Thyroid gland (tissue), 4 donors: ENCODE measurements around the gene FAM110A. TPM values are rescaled to one million over a fixed set of nuclear protein-coding genes. Genes with fewer than 3 reads are reported as not detected.
"Not testable (repeated sequence)": the region's sequence is repeated elsewhere in the genome, so short reads cannot be mapped to it uniquely, and the experiment has no call there.

Experiments used
- DNase-seq, 2 donors: peaks; one replicate each; pipeline ENCODE4 v3.0.0-alpha.2; 2019
- H3K27ac ChIP-seq, 3 donors: fragments of 200-600 bp; sonication (generic); 1 replicate in 2 of 3; 2 replicates in 1 of 3; pipeline ENCODE4 v1.5.1; 2016 to 2019; ENCODE audit warnings: mild to moderate bottlenecking in 1 of 3, moderate library complexity in 1 of 3
- H3K27me3 ChIP-seq: fragments of 200-600 bp; sonication (generic); one replicate; pipeline ENCODE4 v1.5.1; 2019
- H3K36me3 ChIP-seq, 2 donors: fragments of 200-600 bp; sonication (generic); one replicate each; pipeline ENCODE4 v1.5.1; 2016 to 2019
- H3K4me1 ChIP-seq, 2 donors: fragments of 200-600 bp; sonication (generic); one replicate each; pipeline ENCODE4 v1.5.1; 2017 to 2019
- H3K4me3 ChIP-seq, 3 donors: fragments of 200-600 bp; sonication (generic); replicated peaks in 1 of 3; 1 replicate in 2 of 3; 2 replicates in 1 of 3; pipeline ENCODE4 v1.5.1; 2016; ENCODE audit warnings: mild to moderate bottlenecking in 1 of 3
- H3K9me3 ChIP-seq: fragments of 200-600 bp; sonication (generic); one replicate; pipeline ENCODE4 v1.5.1; 2017
- POLR2A ChIP-seq, 2 donors: fragments of 450-650 bp; IDR thresholded peaks; one replicate each; pipeline ENCODE4 v1.6.1; 2017; ENCODE audit warnings: antibody characterized with exemption in 2 of 2, mild to moderate bottlenecking in 2 of 2, moderate library complexity in 1 of 2
- WGBS, 2 donors: methylation state at CpG; one replicate each; pipeline ENCODE4 v1.1.5; 2017; 5-methylcytosine and 5-hydroxymethylcytosine counted together
- intact Hi-C: fragments of 100-400 bp; cut with DNase I; formaldehyde crosslinking; loops from one replicate; pipeline ENCODE4 v1.15.1; 2023
- total RNA-seq, 4 donors: library from RNA; depleted of rRNA; stranded (reverse); fragments of >200 nt; gene quantifications; one replicate each; pipeline ENCODE4 v1.2.3, GENCODE V29; 2016
- TF ChIP-seq, protein P1 (sequence below), 6 experiments: fragments of 200-600 bp in 3 of 6; fragments of 450-650 bp in 3 of 6; sonication (generic) in 3 of 6; IDR thresholded peaks; one replicate each; pipeline ENCODE4 v1.5.1; 2016 to 2019; ENCODE audit warnings: antibody characterized with exemption in 6 of 6, mild to moderate bottlenecking in 2 of 6, inconsistent platforms in 1 of 6, moderate library complexity in 1 of 6

FAM110A gene
- total RNA-seq, 4 donors from 2014 or later, result 7.0 to 15.5 (median 8.5) TPM

GRCh38 chr20:801678-802077 lies 31.8 kb upstream of the FAM110A start:
- Histone ChIP-seq H3K4me1 (no peaks in the 10 kb centered on the region), H3K27me3 (no peaks in the 10 kb centered on the region), H3K9me3 (no peaks in the 10 kb centered on the region), H3K4me3 (no peak overlapping the region), H3K36me3 (no peaks in the 10 kb centered on the region), H3K27ac (no peak overlapping the region)
- intact Hi-C loops, result no loop called here
- no peak for DNase-seq
- TF ChIP-seq POLR2A (IDR thresholded peaks at IDR 0.05), result no peak
- TF ChIP-seq, protein P1, sequence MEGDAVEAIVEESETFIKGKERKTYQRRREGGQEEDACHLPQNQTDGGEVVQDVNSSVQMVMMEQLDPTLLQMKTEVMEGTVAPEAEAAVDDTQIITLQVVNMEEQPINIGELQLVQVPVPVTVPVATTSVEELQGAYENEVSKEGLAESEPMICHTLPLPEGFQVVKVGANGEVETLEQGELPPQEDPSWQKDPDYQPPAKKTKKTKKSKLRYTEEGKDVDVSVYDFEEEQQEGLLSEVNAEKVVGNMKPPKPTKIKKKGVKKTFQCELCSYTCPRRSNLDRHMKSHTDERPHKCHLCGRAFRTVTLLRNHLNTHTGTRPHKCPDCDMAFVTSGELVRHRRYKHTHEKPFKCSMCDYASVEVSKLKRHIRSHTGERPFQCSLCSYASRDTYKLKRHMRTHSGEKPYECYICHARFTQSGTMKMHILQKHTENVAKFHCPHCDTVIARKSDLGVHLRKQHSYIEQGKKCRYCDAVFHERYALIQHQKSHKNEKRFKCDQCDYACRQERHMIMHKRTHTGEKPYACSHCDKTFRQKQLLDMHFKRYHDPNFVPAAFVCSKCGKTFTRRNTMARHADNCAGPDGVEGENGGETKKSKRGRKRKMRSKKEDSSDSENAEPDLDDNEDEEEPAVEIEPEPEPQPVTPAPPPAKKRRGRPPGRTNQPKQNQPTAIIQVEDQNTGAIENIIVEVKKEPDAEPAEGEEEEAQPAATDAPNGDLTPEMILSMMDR (IDR thresholded peaks at IDR 0.05), result no peak
- 85 to 88% methylated on average over 3 of the region's 3 CpGs for WGBS, 2 donors

DNA sequence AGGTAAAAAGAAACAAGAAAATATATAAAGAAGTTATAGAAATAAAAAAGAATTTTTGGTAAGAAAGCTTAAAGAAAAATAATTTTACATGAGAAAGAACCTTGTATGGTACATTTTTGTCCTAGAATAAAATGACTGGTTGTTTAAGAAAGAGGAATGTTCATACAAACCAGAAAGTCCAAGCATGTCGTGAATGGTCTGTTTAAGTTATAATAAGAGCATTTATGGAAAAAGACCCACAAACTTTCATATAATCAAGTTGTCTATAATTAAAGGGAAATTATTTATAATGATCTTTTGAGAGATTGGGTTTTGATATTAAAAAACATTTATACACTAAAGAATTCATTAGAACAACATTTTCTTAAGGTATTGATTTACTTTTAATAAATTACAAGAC lies 27.8 kb upstream of the FAM110A start:
- intact Hi-C loops, result no loop called here
- Histone ChIP-seq H3K27ac (no peak overlapping the region), H3K27me3 (no peaks in the 10 kb centered on the region), H3K36me3 (no peaks in the 10 kb centered on the region), H3K9me3 (no peaks in the 10 kb centered on the region), H3K4me3 (no peak overlapping the region), H3K4me1 (no peaks in the 10 kb centered on the region)
- no peak for DNase-seq
- WGBS, 2 donors, result 8 to 16% methylated on average over 1 of the region's 1 CpG
- TF ChIP-seq POLR2A (IDR thresholded peaks at IDR 0.05), result no peak

DNA sequence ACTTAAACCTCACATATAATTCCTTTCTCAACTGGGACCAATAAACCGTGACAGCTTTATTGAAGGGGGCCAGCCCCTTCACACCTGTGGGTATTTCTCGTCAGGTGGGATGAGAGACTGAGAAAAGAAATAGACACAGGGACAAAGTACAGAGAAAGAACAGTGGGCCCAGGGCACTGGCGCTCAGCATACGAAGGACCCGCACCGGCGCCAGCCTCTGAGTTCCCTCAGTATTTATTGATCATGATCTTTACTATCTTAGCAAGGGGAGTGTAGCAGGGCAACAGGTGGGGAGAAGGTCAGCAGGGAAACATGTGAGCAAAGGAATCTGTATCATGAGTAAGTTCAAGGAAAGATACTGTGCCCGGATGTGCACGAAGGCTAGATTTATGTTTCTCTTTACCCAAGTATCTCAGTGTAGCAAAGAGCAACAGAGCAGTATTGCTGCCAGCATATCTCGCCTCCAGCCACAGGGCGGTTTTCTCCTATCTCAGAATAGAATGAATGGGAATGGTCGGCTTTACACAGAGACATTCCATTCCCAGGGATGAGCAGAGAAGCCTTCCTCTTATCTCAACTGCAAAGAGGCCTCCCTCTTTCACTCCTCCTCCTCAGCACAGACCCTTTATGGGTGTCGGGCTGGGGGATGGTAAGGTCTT lies 21.6 kb upstream of the FAM110A start:
- DNase-seq, H3K27me3 ChIP-seq, H3K4me1 ChIP-seq, H3K9me3 ChIP-seq, H3K36me3 ChIP-seq, H3K4me3 ChIP-seq, H3K27ac ChIP-seq, intact Hi-C loops: not testable (repeated sequence)
- 67 to 73% methylated on average over 13 of the region's 13 CpGs for WGBS, 2 donors

DNA sequence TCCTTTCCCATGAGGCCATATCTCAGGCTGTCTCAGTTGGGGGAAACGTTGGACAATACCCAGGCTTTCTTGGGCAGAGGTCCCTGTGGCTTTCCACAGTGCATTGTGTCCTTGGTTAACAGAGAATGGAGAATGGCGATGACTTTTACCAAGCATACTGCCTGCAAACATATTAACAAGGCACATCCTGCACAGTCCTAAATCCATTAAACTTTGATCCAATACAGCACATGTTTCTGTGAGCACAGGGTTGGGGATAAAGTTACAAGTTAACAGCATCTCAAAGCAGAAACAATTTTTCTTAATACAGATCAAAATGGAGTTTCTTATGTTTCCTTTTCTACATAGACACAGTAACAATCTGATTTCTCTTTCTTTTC lies 21.1 kb upstream of the FAM110A start:
- H3K4me3 ChIP-seq, DNase-seq, H3K27me3 ChIP-seq, H3K9me3 ChIP-seq, H3K27ac ChIP-seq, intact Hi-C loops, H3K4me1 ChIP-seq, H3K36me3 ChIP-seq: not testable (repeated sequence)
- WGBS, 2 donors, result 52 to 58% methylated on average over 2 of the region's 2 CpGs

- TF ChIP-seq, protein P1 (IDR thresholded peaks at IDR 0.05), result no peak
- no peak for TF ChIP-seq POLR2A (IDR thresholded peaks at IDR 0.05)
- intact Hi-C loops, result no loop called here
- no peak overlapping the region for H3K27ac ChIP-seq
- DNase-seq, result no peak
- no peaks in the 10 kb centered on the region for H3K4me1 ChIP-seq
- H3K9me3 ChIP-seq, result no peaks in the 10 kb centered on the region
- no peaks in the 10 kb centered on the region for H3K27me3 ChIP-seq
- 61 to 74% methylated on average over 8 of the region's 8 CpGs for WGBS, 2 donors
- no peak overlapping the region for H3K4me3 ChIP-seq
- no peaks in the 10 kb centered on the region for H3K36me3 ChIP-seq
Observed at GRCh38 chr20:813390-813789, 20.1 kb upstream of the FAM110A start.

- 82 to 91% methylated on average over 10 of the region's 10 CpGs for WGBS, 2 donors
- Histone ChIP-seq H3K27me3 (no peaks in the 10 kb centered on the region), H3K36me3 (no peaks in the 10 kb centered on the region), H3K27ac (no peak overlapping the region), H3K4me1 (no peaks in the 10 kb centered on the region), H3K9me3 (no peaks in the 10 kb centered on the region), H3K4me3 (no peak overlapping the region)
- intact Hi-C loops, result loop anchor here (5.0 kb wide), 2 partner anchors 292 to 397 kb away; no protein-coding TSS in a partner anchor
- no peak for DNase-seq
- no peak for TF ChIP-seq POLR2A (IDR thresholded peaks at IDR 0.05)
Observed at GRCh38 chr20:815226-815625, 18.3 kb upstream of the FAM110A start.

- Histone ChIP-seq H3K9me3 (no peaks in the 10 kb centered on the region), H3K4me3 (no peak overlapping the region), H3K4me1 (no peaks in the 10 kb centered on the region), H3K36me3 (no peaks in the 10 kb centered on the region), H3K27me3 (no peaks in the 10 kb centered on the region), H3K27ac (no peak overlapping the region)
- intact Hi-C loops, result loop anchor here (2.0 to 5.0 kb wide), 3 partner anchors 141 to 396 kb away; no protein-coding TSS in a partner anchor
- peak; percentile 62 to 63 for DNase-seq
- TF ChIP-seq POLR2A (IDR thresholded peaks at IDR 0.05), result no peak
- TF ChIP-seq, protein P1 (IDR thresholded peaks at IDR 0.05), result peak; percentile 91 to 98 (median 96)
- 26 to 28% methylated on average over 13 of the region's 13 CpGs for WGBS, 2 donors
Observed at GRCh38 chr20:815914-816606, 17.5 kb upstream of the FAM110A start.
